GM12875 (cell line): ENCODE results near the gene ANKRD2.

Experiments used
- H3K4me3 ChIP-seq: one replicate; pipeline ENCODE4 v1.5.1; 2011; ENCODE audit warnings: low read depth, low read length, control low read depth
- CTCF ChIP-seq: IDR thresholded peaks from 2 replicates; pipeline ENCODE4 v1.5.1; 2011; ENCODE audit warnings: low read depth, mild to moderate bottlenecking, control low read depth, inconsistent platforms, low read length, moderate library complexity, borderline replicate concordance; ENCODE audit not compliant: insufficient read depth

ANKRD2 gene

GRCh38 chr10:97629289-97629688 lies 56.7 kb downstream of the ANKRD2 start:
- no peak for TF ChIP-seq CTCF
- H3K4me3 ChIP-seq = no peak overlapping the region

- H3K4me3 ChIP-seq = no peak overlapping the region
- TF ChIP-seq CTCF = no peak
Measured at GRCh38 chr10:97631098-97631497, 58.5 kb downstream of the ANKRD2 start.

- no peak for TF ChIP-seq CTCF
- H3K4me3 ChIP-seq = peak within 1 kb of the TSS; percentile 71
Measured at GRCh38 chr10:97632949-97633884, 60.6 kb downstream of the ANKRD2 start, which contains the start of gene MORN4. MORN4 (minus strand) TSS chr10:97633500; CDS start chr10:97619653, 13,847 bp downstream.
